HEK293T (cell line): Measurements from ENCODE around the gene RRP1.

Source experiments
- ARNT ChIP-seq: fragments of 450-650 bp; IDR thresholded peaks from 2 replicates; pipeline ENCODE4 v1.6.1; 2017; ENCODE audit warnings: mild to moderate bottlenecking
- FOXA1 ChIP-seq: fragments of 450-650 bp; IDR thresholded peaks from 2 replicates; pipeline ENCODE4 v1.6.1; 2016; ENCODE audit warnings: mild to moderate bottlenecking
- FOXK2 ChIP-seq: fragments of 450-650 bp; IDR thresholded peaks from 2 replicates; pipeline ENCODE4 v1.6.1; 2016; ENCODE audit warnings: mild to moderate bottlenecking
- FOXM1 ChIP-seq: fragments of 450-650 bp; IDR thresholded peaks from 2 replicates; pipeline ENCODE4 v1.6.1; 2017; ENCODE audit warnings: mild to moderate bottlenecking, borderline replicate concordance
- HDGF ChIP-seq: fragments of 450-650 bp; IDR thresholded peaks from 2 replicates; pipeline ENCODE4 v1.6.1; 2017; ENCODE audit warnings: antibody characterized with exemption, borderline replicate concordance
- L3MBTL2 ChIP-seq: fragments of 450-650 bp; conservative IDR thresholded peaks from 2 replicates; pipeline ENCODE4 v1.6.1; 2016; ENCODE audit warnings: mild to moderate bottlenecking
- NFRKB ChIP-seq: fragments of 450-650 bp; IDR thresholded peaks from 2 replicates; pipeline ENCODE4 v1.6.1; 2016; ENCODE audit warnings: mild to moderate bottlenecking, moderate library complexity
- SP1 ChIP-seq: fragments of 450-650 bp; IDR thresholded peaks from 2 replicates; pipeline ENCODE4 v1.6.1; 2017
- ZNF384 ChIP-seq: fragments of 450-650 bp; IDR thresholded peaks from 2 replicates; pipeline ENCODE4 v1.6.1; 2016
- TF ChIP-seq, protein P1 (sequence below): fragments of 450-650 bp; IDR thresholded peaks from 2 replicates; pipeline ENCODE4 v1.6.1; 2016

DNA sequence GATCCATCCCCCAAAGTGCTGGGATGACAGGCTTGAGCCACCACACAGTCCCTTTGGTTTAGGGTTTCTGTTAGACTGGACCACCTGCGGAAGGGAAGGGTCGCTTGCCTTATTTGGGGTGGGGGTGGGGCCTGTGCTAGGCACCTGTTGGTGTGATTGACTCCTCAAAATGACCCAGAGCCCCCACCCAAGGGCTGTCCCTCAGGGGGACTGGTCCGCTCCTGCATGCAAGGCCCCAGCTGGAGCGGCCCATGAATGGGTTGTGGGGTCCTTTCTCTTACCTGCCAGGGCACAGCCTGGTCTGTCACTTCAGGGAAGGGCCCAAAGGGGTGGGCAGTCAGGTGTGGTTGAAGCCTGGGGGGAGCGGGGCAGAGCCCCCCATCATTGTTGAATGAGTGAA is 11.4 kb upstream of the RRP1 start:
- TF ChIP-seq NFRKB (no peak), L3MBTL2 (no peak), ZNF384 (no peak), FOXA1 (no peak), FOXM1 (no peak), ARNT (no peak), FOXK2 (no peak), SP1 (no peak), HDGF (no peak)
- TF ChIP-seq, protein P1, sequence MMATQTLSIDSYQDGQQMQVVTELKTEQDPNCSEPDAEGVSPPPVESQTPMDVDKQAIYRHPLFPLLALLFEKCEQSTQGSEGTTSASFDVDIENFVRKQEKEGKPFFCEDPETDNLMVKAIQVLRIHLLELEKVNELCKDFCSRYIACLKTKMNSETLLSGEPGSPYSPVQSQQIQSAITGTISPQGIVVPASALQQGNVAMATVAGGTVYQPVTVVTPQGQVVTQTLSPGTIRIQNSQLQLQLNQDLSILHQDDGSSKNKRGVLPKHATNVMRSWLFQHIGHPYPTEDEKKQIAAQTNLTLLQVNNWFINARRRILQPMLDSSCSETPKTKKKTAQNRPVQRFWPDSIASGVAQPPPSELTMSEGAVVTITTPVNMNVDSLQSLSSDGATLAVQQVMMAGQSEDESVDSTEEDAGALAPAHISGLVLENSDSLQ, result no peak
